MM.1S (cell line): Measurements from ENCODE around the gene TAF1A.

Experiments used
- DNase-seq: peaks from one replicate; pipeline ENCODE4 v3.0.0-alpha.2; 2015
- H2AFZ ChIP-seq: fragments of 300-600 bp; sonication (generic); 2 replicates; pipeline ENCODE4 v1.6.0; 2016; ENCODE audit warnings: antibody characterized with exemption, low read length
- H3F3A ChIP-seq: fragments of 300-600 bp; sonication (generic); 2 replicates; pipeline ENCODE4 v1.6.1; 2016; ENCODE audit warnings: mild to moderate bottlenecking, antibody characterized with exemption, low read length, moderate library complexity, mixed read lengths; ENCODE audit not compliant: insufficient read depth
- H3K27ac ChIP-seq: fragments of 300-600 bp; sonication (generic); 2 replicates; pipeline ENCODE4 v1.5.1; 2016; ENCODE audit warnings: mild to moderate bottlenecking, low read length
- H3K27me3 ChIP-seq: fragments of 300-600 bp; sonication (generic); replicated peaks from 2 replicates; pipeline ENCODE4 v1.6.0; 2016; ENCODE audit warnings: low read length; ENCODE audit not compliant: insufficient read depth
- H3K36me3 ChIP-seq: fragments of 300-600 bp; sonication (generic); replicated peaks from 2 replicates; pipeline ENCODE4 v1.6.1; 2016; ENCODE audit warnings: mild to moderate bottlenecking, low read length, mixed read lengths; ENCODE audit not compliant: insufficient read depth
- H3K4me1 ChIP-seq: fragments of 300-600 bp; sonication (generic); 2 replicates; pipeline ENCODE4 v1.6.1; 2016; ENCODE audit warnings: low read length, mixed read lengths
- H3K4me2 ChIP-seq: fragments of 300-600 bp; sonication (generic); 2 replicates; pipeline ENCODE4 v1.6.0; 2016; ENCODE audit warnings: low read depth, low read length
- H3K4me3 ChIP-seq: fragments of 300-600 bp; sonication (generic); 2 replicates; pipeline ENCODE4 v1.5.1; 2016; ENCODE audit warnings: low read length, mixed read lengths
- H3K79me2 ChIP-seq: fragments of 300-600 bp; sonication (generic); 2 replicates; pipeline ENCODE4 v1.6.1; 2016; ENCODE audit warnings: mixed run types, low read length, mixed read lengths
- H3K9ac ChIP-seq: fragments of 300-600 bp; sonication (generic); 2 replicates; pipeline ENCODE4 v1.6.1; 2016; ENCODE audit warnings: low read length, mixed read lengths
- H3K9me2 ChIP-seq: fragments of 300-600 bp; sonication (generic); replicated peaks from 2 replicates; pipeline ENCODE4 v1.6.1; 2016; ENCODE audit warnings: mild to moderate bottlenecking, low read length, mixed read lengths; ENCODE audit not compliant: insufficient read depth
- H3K9me3 ChIP-seq: fragments of 300-600 bp; sonication (generic); replicated peaks from 2 replicates; pipeline ENCODE4 v1.6.1; 2016; ENCODE audit warnings: mild to moderate bottlenecking, low read length, mixed read lengths; ENCODE audit not compliant: insufficient read depth
- H4K20me1 ChIP-seq: fragments of 300-600 bp; sonication (generic); 2 replicates; pipeline ENCODE4 v1.6.1; 2016; ENCODE audit warnings: mild to moderate bottlenecking, low read length, moderate library complexity, mixed read lengths; ENCODE audit not compliant: insufficient read depth
- EZH2 ChIP-seq: fragments of 300-600 bp; sonication (generic); optimal IDR thresholded peaks from 2 replicates; pipeline ENCODE3; 2017; ENCODE audit warnings: low read depth, mild to moderate bottlenecking, antibody characterized with exemption, low read length, mixed read lengths
- EZH2phosphoT487 ChIP-seq: fragments of 300-600 bp; sonication (generic); IDR thresholded peaks from 2 replicates; pipeline ENCODE4 v1.6.1; 2018; ENCODE audit warnings: antibody characterized with exemption, low read length
- TF ChIP-seq, protein P1 (sequence below): fragments of 300-600 bp; sonication (generic); IDR thresholded peaks from 2 replicates; pipeline ENCODE4 v1.5.1; 2016; ENCODE audit warnings: antibody characterized with exemption, low read length, mixed read lengths

Gene TAF1A

DNA sequence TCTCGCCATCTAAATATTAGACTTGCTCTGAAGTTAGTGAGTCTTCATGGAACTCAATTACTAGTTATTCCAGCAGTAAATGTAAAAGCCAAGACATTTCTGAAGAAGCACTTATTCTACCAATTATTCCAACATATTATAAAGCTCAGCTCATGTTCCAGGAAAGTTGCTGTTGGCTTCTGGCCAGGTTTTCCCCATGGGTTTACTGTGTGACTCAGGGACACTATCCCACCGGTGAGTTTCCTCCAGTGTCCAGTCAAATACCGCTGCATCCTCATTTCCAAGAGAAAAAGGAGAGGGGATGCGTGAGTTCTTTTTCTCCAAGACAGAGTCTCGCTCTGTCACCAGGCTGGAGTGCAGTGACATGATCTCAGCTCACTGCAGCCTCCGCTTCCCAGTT, 32.6 kb downstream of the TAF1A start:
- Histone ChIP-seq H3K36me3 (no peaks in the 10 kb centered on the region), H3K9me2 (no peaks in the 10 kb centered on the region), H3K79me2 (no peaks in the 10 kb centered on the region), H3K27me3 (no peaks in the 10 kb centered on the region), H3K4me3 (no peak overlapping the region), H3K4me2 (no peak overlapping the region), H2AFZ (no peak overlapping the region), H3K27ac (no peak overlapping the region), H3K9ac (no peak overlapping the region), H3K4me1 (no peaks in the 10 kb centered on the region), H3K9me3 (no peaks in the 10 kb centered on the region), H4K20me1 (no peaks in the 10 kb centered on the region), H3F3A (no peaks in the 10 kb centered on the region)
- no peak for DNase-seq
- TF ChIP-seq EZH2, result no peak
- no peak for TF ChIP-seq EZH2phosphoT487
- TF ChIP-seq, protein P1, sequence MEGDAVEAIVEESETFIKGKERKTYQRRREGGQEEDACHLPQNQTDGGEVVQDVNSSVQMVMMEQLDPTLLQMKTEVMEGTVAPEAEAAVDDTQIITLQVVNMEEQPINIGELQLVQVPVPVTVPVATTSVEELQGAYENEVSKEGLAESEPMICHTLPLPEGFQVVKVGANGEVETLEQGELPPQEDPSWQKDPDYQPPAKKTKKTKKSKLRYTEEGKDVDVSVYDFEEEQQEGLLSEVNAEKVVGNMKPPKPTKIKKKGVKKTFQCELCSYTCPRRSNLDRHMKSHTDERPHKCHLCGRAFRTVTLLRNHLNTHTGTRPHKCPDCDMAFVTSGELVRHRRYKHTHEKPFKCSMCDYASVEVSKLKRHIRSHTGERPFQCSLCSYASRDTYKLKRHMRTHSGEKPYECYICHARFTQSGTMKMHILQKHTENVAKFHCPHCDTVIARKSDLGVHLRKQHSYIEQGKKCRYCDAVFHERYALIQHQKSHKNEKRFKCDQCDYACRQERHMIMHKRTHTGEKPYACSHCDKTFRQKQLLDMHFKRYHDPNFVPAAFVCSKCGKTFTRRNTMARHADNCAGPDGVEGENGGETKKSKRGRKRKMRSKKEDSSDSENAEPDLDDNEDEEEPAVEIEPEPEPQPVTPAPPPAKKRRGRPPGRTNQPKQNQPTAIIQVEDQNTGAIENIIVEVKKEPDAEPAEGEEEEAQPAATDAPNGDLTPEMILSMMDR, result no peak

DNA sequence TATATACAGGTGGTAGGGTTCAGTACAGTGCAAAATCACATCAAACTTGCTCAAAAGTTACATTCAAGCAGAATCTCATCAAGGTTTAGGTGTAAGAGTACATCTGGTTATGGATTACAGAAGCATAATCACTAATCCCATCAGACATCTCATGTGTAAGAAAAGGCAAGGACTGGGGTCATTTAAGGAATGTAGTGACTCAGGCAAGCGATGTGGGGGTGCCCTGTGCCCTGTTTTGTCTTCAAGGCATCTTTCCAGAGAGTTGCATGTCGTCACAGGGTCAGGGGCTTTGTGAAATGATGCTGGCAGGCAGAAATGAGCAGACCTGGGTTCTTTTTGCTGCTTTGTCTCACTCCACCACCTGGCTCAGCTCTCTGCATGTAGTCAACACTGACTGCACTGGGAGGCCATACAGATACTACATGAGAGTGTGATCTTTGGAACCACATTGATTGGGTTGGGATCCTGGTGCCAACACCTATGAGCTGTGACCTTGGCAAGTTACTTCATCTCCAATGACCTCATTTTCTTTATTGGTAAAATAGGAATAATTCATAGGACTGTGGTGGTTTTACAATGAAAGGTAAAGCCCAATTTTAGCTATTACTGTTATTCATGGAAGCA, 33.6 kb downstream of the TAF1A start:
- Histone ChIP-seq H3K9ac (no peak overlapping the region), H3K36me3 (no peaks in the 10 kb centered on the region), H3K4me1 (no peaks in the 10 kb centered on the region), H3K4me3 (no peak overlapping the region), H3K79me2 (no peaks in the 10 kb centered on the region), H3K27me3 (no peaks in the 10 kb centered on the region), H4K20me1 (no peaks in the 10 kb centered on the region), H3F3A (no peaks in the 10 kb centered on the region), H3K27ac (no peak overlapping the region), H3K9me2 (no peaks in the 10 kb centered on the region), H2AFZ (no peak overlapping the region), H3K9me3 (no peaks in the 10 kb centered on the region), H3K4me2 (no peak overlapping the region)
- TF ChIP-seq EZH2phosphoT487, result no peak
- TF ChIP-seq EZH2, result no peak
- TF ChIP-seq, protein P1, result no peak
- DNase-seq, result no peak

DNA sequence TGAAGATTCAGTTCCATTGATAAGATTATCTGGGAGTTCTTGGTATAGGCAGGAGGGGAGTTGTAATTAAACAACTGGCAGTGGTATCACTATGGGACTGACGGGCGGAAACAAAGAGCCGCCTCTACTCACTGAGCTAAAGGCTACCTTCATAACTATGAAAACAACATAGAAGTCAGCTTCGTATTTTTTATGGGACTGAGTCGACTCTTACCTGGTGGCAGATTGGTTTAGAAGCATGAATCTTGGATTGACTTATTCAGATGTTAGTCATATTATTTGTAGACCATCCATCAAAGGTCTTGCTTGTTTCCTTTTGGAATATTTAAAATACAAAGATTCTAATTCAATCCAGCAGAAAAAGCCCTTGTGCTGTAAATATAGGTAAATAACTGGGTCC, 35.6 kb downstream of the TAF1A start:
- Histone ChIP-seq H2AFZ (no peak overlapping the region), H3K4me1 (no peaks in the 10 kb centered on the region)

More for the DNA sequence above, 35.6 kb downstream of the TAF1A start:
- no peaks in the 10 kb centered on the region for H3K36me3 ChIP-seq
- no peak for DNase-seq
- no peaks in the 10 kb centered on the region for H3F3A ChIP-seq
- H3K9me2 ChIP-seq, result no peaks in the 10 kb centered on the region
- H3K4me2 ChIP-seq, result no peak overlapping the region
- no peaks in the 10 kb centered on the region for H4K20me1 ChIP-seq
- no peaks in the 10 kb centered on the region for H3K79me2 ChIP-seq
- TF ChIP-seq, protein P1, result no peak
- TF ChIP-seq EZH2, result no peak
- TF ChIP-seq EZH2phosphoT487, result no peak
- H3K27me3 ChIP-seq, result no peaks in the 10 kb centered on the region
- H3K4me3 ChIP-seq, result no peak overlapping the region
- no peak overlapping the region for H3K27ac ChIP-seq
- H3K9me3 ChIP-seq, result no peaks in the 10 kb centered on the region
- H3K9ac ChIP-seq, result no peak overlapping the region
